Transverse colon (tissue), 3 donors: ENCODE measurements around the gene ACSM3.

Experiments used
- EP300 ChIP-seq: sonication (generic); formaldehyde crosslinking; IDR thresholded peaks from one replicate; pipeline ENCODE4 v1.6.1; 2017; ENCODE audit warnings: antibody characterized with exemption, low read depth
- POLR2A ChIP-seq: fragments of 450-650 bp; IDR thresholded peaks from one replicate; pipeline ENCODE4 v1.6.1; 2016; ENCODE audit warnings: antibody characterized with exemption, mild to moderate bottlenecking, moderate library complexity
- TF ChIP-seq, protein P1 (sequence below), 5 experiments: fragments of 200-600 bp in 3 of 5; fragments of 450-650 bp in 2 of 5; sonication (generic) in 3 of 5; IDR thresholded peaks; 1 replicate in 2 of 5; 2 replicates in 3 of 5; pipeline ENCODE4 v1.5.1; 2016 to 2017; ENCODE audit warnings: antibody characterized with exemption in 5 of 5, inconsistent platforms in 3 of 5, mild to moderate bottlenecking in 2 of 5, moderate library complexity in 1 of 5

DNA sequence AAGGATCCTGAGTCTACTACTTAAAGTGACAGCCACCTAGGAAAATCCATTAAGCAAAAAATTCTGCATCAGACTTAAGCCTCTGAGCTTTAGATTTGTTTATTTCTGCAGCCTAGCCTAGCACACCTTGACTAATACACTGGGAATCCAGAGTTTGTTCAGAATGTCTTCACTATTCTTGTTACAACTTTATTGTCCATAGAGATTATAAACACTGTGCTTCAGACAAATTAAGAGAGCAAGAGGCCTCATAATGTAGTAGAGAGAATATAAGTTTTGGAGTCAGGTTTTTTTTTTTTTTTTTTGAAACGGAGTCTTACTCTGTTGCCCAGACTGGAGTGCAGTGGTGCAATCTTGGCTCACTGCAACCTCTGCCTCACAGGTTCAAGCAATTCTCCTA is 13.3 kb upstream of the ACSM3 start:
- TF ChIP-seq, protein P1, sequence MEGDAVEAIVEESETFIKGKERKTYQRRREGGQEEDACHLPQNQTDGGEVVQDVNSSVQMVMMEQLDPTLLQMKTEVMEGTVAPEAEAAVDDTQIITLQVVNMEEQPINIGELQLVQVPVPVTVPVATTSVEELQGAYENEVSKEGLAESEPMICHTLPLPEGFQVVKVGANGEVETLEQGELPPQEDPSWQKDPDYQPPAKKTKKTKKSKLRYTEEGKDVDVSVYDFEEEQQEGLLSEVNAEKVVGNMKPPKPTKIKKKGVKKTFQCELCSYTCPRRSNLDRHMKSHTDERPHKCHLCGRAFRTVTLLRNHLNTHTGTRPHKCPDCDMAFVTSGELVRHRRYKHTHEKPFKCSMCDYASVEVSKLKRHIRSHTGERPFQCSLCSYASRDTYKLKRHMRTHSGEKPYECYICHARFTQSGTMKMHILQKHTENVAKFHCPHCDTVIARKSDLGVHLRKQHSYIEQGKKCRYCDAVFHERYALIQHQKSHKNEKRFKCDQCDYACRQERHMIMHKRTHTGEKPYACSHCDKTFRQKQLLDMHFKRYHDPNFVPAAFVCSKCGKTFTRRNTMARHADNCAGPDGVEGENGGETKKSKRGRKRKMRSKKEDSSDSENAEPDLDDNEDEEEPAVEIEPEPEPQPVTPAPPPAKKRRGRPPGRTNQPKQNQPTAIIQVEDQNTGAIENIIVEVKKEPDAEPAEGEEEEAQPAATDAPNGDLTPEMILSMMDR (IDR thresholded peaks at IDR 0.05) = no peak
- TF ChIP-seq EP300 (no peak), POLR2A (no peak)
